ENCODE measurements around the gene HDAC5. TPM values are rescaled to one million over a fixed set of nuclear protein-coding genes. Genes with fewer than 3 reads are reported as not detected.
"Not testable (repeated sequence)": the region's sequence is repeated elsewhere in the genome, so short reads cannot be mapped to it uniquely, and the experiment has no call there.

Gene HDAC5
- total RNA-seq, 6 experiments from 2014 or later, result 12.0 to 26.4 (median 15.5) TPM

- Histone ChIP-seq H3K9me3 (no peaks in the 10 kb centered on the region), H3K27me3 (no peaks in the 10 kb centered on the region), H3K36me3 (peaks cover 0 to 36% (median 12%) of the 10 kb centered on the region in 4 donors), H3K4me1 (peaks cover 0 to 10% (median 0%) of the 10 kb centered on the region in 4 donors), H3K27ac (no peak overlapping the region), H3K4me3 (no peak overlapping the region)
- DNase-seq (no peak), ATAC-seq (no peak)
- intact Hi-C loops (cut with DNase I), result loop anchor here (10.0 kb wide), 1 partner anchor 105 kb away; the partner anchor contains the start of gene PPY (in 2 of the 2)
- 92% methylated on average over 6 of the region's 9 CpGs for WGBS (ENCODE audit: insufficient coverage, low coverage, low lambda C conversion rate, missing lambda C conversion rate)
- no peak for TF ChIP-seq POLR2A (IDR thresholded peaks at IDR 0.05)
Measured at GRCh38 chr17:44049294-44050060, 74.0 kb downstream of the HDAC5 start.

DNA sequence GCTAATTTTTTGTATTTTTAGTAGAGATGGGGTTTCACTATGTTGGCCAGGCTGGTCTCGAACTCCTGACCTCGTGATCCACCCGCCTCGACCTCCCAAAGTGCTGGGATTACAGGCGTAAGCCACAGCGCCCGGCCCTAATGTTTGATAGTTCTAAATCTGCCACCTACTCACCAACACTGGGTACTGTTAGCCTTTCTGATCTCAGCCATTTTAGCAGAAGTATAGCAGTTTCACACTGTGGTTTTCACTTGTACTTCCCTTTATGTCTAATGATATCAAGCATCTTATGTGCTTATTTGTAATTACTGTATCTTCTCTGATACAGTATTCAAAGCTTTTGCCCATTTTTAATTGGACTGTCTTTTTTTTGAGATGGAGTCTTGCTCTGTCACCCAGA is 76.5 kb downstream of the HDAC5 start:
- ATAC-seq, H3K27ac ChIP-seq, H3K27me3 ChIP-seq, H3K9me3 ChIP-seq, DNase-seq, H3K4me3 ChIP-seq, H3K4me1 ChIP-seq: not testable (repeated sequence)
- intact Hi-C loops (cut with DNase I), result loop anchor here (10.0 kb wide), 1 partner anchor 102 kb away; the partner anchor contains the start of gene PPY (in 2 of the 2)
- 100% methylated on average over 2 of the region's 7 CpGs for WGBS (ENCODE audit: insufficient coverage, low coverage, low lambda C conversion rate, missing lambda C conversion rate)
- peaks cover 0 to 29% (median 9%) of the 10 kb centered on the region in 4 donors for H3K36me3 ChIP-seq

- no peak overlapping the region for H3K4me3 ChIP-seq
- no peak for DNase-seq
- WGBS (ENCODE audit: insufficient coverage, low coverage, low lambda C conversion rate, missing lambda C conversion rate), result 80% methylated on average over 1 of the region's 4 CpGs
- H3K4me1 ChIP-seq, result no peaks in the 10 kb centered on the region
- no peaks in the 10 kb centered on the region for H3K27me3 ChIP-seq
- no peaks in the 10 kb centered on the region for H3K9me3 ChIP-seq
- TF ChIP-seq POLR2A (IDR thresholded peaks at IDR 0.05), result no peak
- TF ChIP-seq, protein P1, sequence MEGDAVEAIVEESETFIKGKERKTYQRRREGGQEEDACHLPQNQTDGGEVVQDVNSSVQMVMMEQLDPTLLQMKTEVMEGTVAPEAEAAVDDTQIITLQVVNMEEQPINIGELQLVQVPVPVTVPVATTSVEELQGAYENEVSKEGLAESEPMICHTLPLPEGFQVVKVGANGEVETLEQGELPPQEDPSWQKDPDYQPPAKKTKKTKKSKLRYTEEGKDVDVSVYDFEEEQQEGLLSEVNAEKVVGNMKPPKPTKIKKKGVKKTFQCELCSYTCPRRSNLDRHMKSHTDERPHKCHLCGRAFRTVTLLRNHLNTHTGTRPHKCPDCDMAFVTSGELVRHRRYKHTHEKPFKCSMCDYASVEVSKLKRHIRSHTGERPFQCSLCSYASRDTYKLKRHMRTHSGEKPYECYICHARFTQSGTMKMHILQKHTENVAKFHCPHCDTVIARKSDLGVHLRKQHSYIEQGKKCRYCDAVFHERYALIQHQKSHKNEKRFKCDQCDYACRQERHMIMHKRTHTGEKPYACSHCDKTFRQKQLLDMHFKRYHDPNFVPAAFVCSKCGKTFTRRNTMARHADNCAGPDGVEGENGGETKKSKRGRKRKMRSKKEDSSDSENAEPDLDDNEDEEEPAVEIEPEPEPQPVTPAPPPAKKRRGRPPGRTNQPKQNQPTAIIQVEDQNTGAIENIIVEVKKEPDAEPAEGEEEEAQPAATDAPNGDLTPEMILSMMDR (IDR thresholded peaks at IDR 0.05), result no peak
- peaks cover 0 to 15% (median 6%) of the 10 kb centered on the region in 4 donors for H3K36me3 ChIP-seq
- ATAC-seq, result no peak
- intact Hi-C loops (cut with DNase I), result loop anchor here (10.0 kb wide), 1 partner anchor 101 kb away; the partner anchor contains the start of gene PPY (in 2 of the 2)
- no peak overlapping the region for H3K27ac ChIP-seq
Measured at GRCh38 chr17:44045486-44045885, 78.0 kb downstream of the HDAC5 start.

- peaks cover 0 to under 1% (median 0%) of the 10 kb centered on the region in 4 donors for H3K4me1 ChIP-seq
- no peaks in the 10 kb centered on the region for H3K27me3 ChIP-seq
- TF ChIP-seq, protein P1 (IDR thresholded peaks at IDR 0.05), result no peak
- no peak for TF ChIP-seq POLR2A (IDR thresholded peaks at IDR 0.05)
- intact Hi-C loops (cut with DNase I), result loop anchor here (10.0 kb wide), 1 partner anchor 99 kb away; the partner anchor contains the start of gene PPY (in 2 of the 2)
- peaks cover 0 to 9% (median 3%) of the 10 kb centered on the region in 4 donors for H3K36me3 ChIP-seq
- ATAC-seq (no peak), DNase-seq (no peak)
- H3K4me3 ChIP-seq, result no peak overlapping the region
- WGBS (ENCODE audit: insufficient coverage, low coverage, low lambda C conversion rate, missing lambda C conversion rate), result 38% methylated on average over 1 of the region's 1 CpG
- no peak overlapping the region for H3K27ac ChIP-seq
- H3K9me3 ChIP-seq, result no peaks in the 10 kb centered on the region
Measured at GRCh38 chr17:44044071-44044470, 79.4 kb downstream of the HDAC5 start.

GRCh38 chr17:44043272-44043696 is 80.2 kb downstream of the HDAC5 start:
- DNase-seq (no peak), ATAC-seq (no peak)
- 49% methylated on average over 3 of the region's 4 CpGs for WGBS (ENCODE audit: insufficient coverage, low coverage, low lambda C conversion rate, missing lambda C conversion rate)
- Histone ChIP-seq H3K27me3 (no peaks in the 10 kb centered on the region), H3K4me1 (peaks cover 0 to 8% (median 0%) of the 10 kb centered on the region in 4 donors), H3K4me3 (no peak overlapping the region), H3K9me3 (no peaks in the 10 kb centered on the region), H3K27ac (no peak overlapping the region), H3K36me3 (peaks cover 0 to 5% (median 0%) of the 10 kb centered on the region in 4 donors)
- intact Hi-C loops (cut with DNase I), result loop anchor here (10.0 kb wide), 1 partner anchor 98 kb away; the partner anchor contains the start of gene PPY (in 2 of the 2)
- TF ChIP-seq, protein P1 (IDR thresholded peaks at IDR 0.05), result no peak
- TF ChIP-seq POLR2A (IDR thresholded peaks at IDR 0.05), result no peak

All from right lobe of liver (tissue), 6 donors.